ENCODE results near the gene SLC30A2. TPM values are rescaled to one million over a fixed set of nuclear protein-coding genes. Genes with fewer than 3 reads are reported as not detected.
A peak's percentile ranks its signal among the peaks of the same experiment; 100 is the strongest.

SLC30A2 gene
- polyA plus RNA-seq, 3 donors: not detected

- Mint-ChIP-seq H3K36me3 (no peaks in the 10 kb centered on the region), H3K9me3 (peaks cover 0 to 5% (median 0%) of the 10 kb centered on the region in 7 donors), H3K4me1 (peaks cover 15% of the 10 kb centered on the region), H3K27ac (peak overlapping the region; percentile 50 to 91 (median 82)), H3K27me3 (ENCODE audit: low read depth in 3 of 3) (peaks cover 21 to 33% (median 28%) of the 10 kb centered on the region in 3 donors), H3K4me3 (peak overlapping the region; percentile 95 to 96)
- peak; percentile 82 to 95 (median 89) for DNase-seq
- peak overlapping the region in 1 of 2 donors; percentile 36 for H3K27ac ChIP-seq (ENCODE audit: low read depth in 1 of 2, low read length in 2 of 2)
- under 1% methylated on average over 50 of the region's 60 CpGs for WGBS (ENCODE audit: insufficient coverage)
- intact Hi-C loops (cut with micrococcal nuclease): loop anchor here (5.0 to 10.0 kb wide), 2 partner anchors 109 to 382 kb away; no protein-coding TSS in a partner anchor
- no peaks in the 10 kb centered on the region for H3K9me3 ChIP-seq (replicated peaks in 1 of 2; ENCODE audit: control insufficient read depth in 1 of 2, insufficient read depth in 1 of 2, low read length in 2 of 2)
- H3K27me3 ChIP-seq (ENCODE audit: control insufficient read depth in 2 of 2, insufficient read depth in 2 of 2, low read length in 2 of 2): peaks cover 0 to 24% of the 10 kb centered on the region in 2 donors
- peaks cover 11 to 21% of the 10 kb centered on the region in 2 donors for H3K4me1 ChIP-seq (ENCODE audit: control insufficient read depth in 1 of 2, insufficient read depth in 2 of 2, low read length in 2 of 2)
- peak overlapping the region; percentile 96 for H3K4me2 ChIP-seq (replicated peaks; ENCODE audit: extremely low read depth, low read length, poor library complexity, severe bottlenecking)
- H4K20me1 ChIP-seq (ENCODE audit: insufficient read depth, low read length): no peaks in the 10 kb centered on the region
- no peaks in the 10 kb centered on the region for H3K79me2 ChIP-seq (ENCODE audit: insufficient read depth, low read length)
- H3K36me3 ChIP-seq (replicated peaks in 1 of 2; ENCODE audit: control insufficient read depth in 1 of 2, insufficient read depth in 2 of 2, low read length in 2 of 2): no peaks in the 10 kb centered on the region
- TF ChIP-seq, protein P1, sequence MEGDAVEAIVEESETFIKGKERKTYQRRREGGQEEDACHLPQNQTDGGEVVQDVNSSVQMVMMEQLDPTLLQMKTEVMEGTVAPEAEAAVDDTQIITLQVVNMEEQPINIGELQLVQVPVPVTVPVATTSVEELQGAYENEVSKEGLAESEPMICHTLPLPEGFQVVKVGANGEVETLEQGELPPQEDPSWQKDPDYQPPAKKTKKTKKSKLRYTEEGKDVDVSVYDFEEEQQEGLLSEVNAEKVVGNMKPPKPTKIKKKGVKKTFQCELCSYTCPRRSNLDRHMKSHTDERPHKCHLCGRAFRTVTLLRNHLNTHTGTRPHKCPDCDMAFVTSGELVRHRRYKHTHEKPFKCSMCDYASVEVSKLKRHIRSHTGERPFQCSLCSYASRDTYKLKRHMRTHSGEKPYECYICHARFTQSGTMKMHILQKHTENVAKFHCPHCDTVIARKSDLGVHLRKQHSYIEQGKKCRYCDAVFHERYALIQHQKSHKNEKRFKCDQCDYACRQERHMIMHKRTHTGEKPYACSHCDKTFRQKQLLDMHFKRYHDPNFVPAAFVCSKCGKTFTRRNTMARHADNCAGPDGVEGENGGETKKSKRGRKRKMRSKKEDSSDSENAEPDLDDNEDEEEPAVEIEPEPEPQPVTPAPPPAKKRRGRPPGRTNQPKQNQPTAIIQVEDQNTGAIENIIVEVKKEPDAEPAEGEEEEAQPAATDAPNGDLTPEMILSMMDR (IDR thresholded peaks at IDR 0.05): no peak
- H3K9ac ChIP-seq (ENCODE audit: insufficient read depth, low read length, poor library complexity, severe bottlenecking): peak overlapping the region; percentile 67
- H3K4me3 ChIP-seq (replicated peaks in 1 of 3; ENCODE audit: low read depth in 2 of 3, low read length in 3 of 3): peak overlapping the region; percentile 57 to 83 (median 80)
- H2AFZ ChIP-seq (ENCODE audit: insufficient read depth, low read depth, low read length, poor library complexity, severe bottlenecking): peak overlapping the region; percentile 95
These were observed 10.5 kb downstream of the SLC30A2 start for GRCh38 chr1:26035203-26035958.

- H3K27me3 ChIP-seq (ENCODE audit: control insufficient read depth in 2 of 2, insufficient read depth in 2 of 2, low read length in 2 of 2): peaks cover 0 to 24% of the 10 kb centered on the region in 2 donors
- H3K9me3 ChIP-seq (replicated peaks in 1 of 2; ENCODE audit: control insufficient read depth in 1 of 2, insufficient read depth in 1 of 2, low read length in 2 of 2): no peaks in the 10 kb centered on the region
- H3K36me3 Mint-ChIP-seq: no peaks in the 10 kb centered on the region
- no peaks in the 10 kb centered on the region for H3K79me2 ChIP-seq (ENCODE audit: insufficient read depth, low read length)
- H3K27me3 Mint-ChIP-seq (ENCODE audit: low read depth in 3 of 3): peaks cover 21 to 33% (median 28%) of the 10 kb centered on the region in 3 donors
- peak overlapping the region; percentile 96 for H3K4me2 ChIP-seq (replicated peaks; ENCODE audit: extremely low read depth, low read length, poor library complexity, severe bottlenecking)
- H2AFZ ChIP-seq (ENCODE audit: insufficient read depth, low read depth, low read length, poor library complexity, severe bottlenecking): peak overlapping the region; percentile 95
- no peaks in the 10 kb centered on the region for H3K36me3 ChIP-seq (replicated peaks in 1 of 2; ENCODE audit: control insufficient read depth in 1 of 2, insufficient read depth in 2 of 2, low read length in 2 of 2)
- H3K4me1 Mint-ChIP-seq: peaks cover 15% of the 10 kb centered on the region
- peak overlapping the region in 3 of 7 donors; percentile 8 to 66 (median 32) for H3K27ac Mint-ChIP-seq
- peak overlapping the region; percentile 95 to 96 for H3K4me3 Mint-ChIP-seq
- H3K9ac ChIP-seq (ENCODE audit: insufficient read depth, low read length, poor library complexity, severe bottlenecking): peak overlapping the region; percentile 67
- DNase-seq: no peak
- TF ChIP-seq, protein P1 (IDR thresholded peaks at IDR 0.05): no peak
- H3K27ac ChIP-seq (ENCODE audit: low read depth in 1 of 2, low read length in 2 of 2): no peak overlapping the region
- intact Hi-C loops (cut with micrococcal nuclease): loop anchor here (5.0 to 10.0 kb wide), 2 partner anchors 110 to 383 kb away; no protein-coding TSS in a partner anchor
- H3K4me1 ChIP-seq (ENCODE audit: control insufficient read depth in 1 of 2, insufficient read depth in 2 of 2, low read length in 2 of 2): peaks cover 11 to 21% of the 10 kb centered on the region in 2 donors
- peaks cover 0 to 5% (median 0%) of the 10 kb centered on the region in 7 donors for H3K9me3 Mint-ChIP-seq
- H3K4me3 ChIP-seq (replicated peaks in 1 of 3; ENCODE audit: low read depth in 2 of 3, low read length in 3 of 3): peak overlapping the region; percentile 57 to 83 (median 80)
- 17% methylated on average over 11 of the region's 15 CpGs for WGBS (ENCODE audit: insufficient coverage)
- no peaks in the 10 kb centered on the region for H4K20me1 ChIP-seq (ENCODE audit: insufficient read depth, low read length)
These were observed 11.3 kb downstream of the SLC30A2 start for GRCh38 chr1:26034504-26035202.

All from CD14-positive monocyte (primary cell).